GM23338 (cell line): ENCODE data around the gene DIP2C. TPM values are rescaled to one million over a fixed set of nuclear protein-coding genes. Genes with fewer than 3 reads are reported as not detected.

ENCODE experiments used
- ATAC-seq: fragments of 200-7000 bp; cut with Tn5 transposase; 3 replicates; pipeline ENCODE4 v1.9.1; 2020
- DNase-seq: peaks from one replicate; pipeline ENCODE4 v3.0.0-alpha.2; 2015; ENCODE audit warnings: low spot score
- H2AFZ ChIP-seq: fragments of 200-600 bp; sonication (generic); 2 replicates; pipeline ENCODE4 v1.8.0; 2016; ENCODE audit warnings: antibody characterized with exemption, mild to moderate bottlenecking, moderate library complexity
- H3F3A ChIP-seq: fragments of 200-600 bp; sonication (generic); replicated peaks from 2 replicates; pipeline ENCODE4 v1.8.0; 2017; ENCODE audit warnings: antibody characterized with exemption, mixed run types, low read depth
- H3K27ac ChIP-seq: fragments of 200-600 bp; sonication (generic); 2 replicates; pipeline ENCODE4 v1.6.1; 2016; ENCODE audit warnings: low read depth
- H3K27me3 ChIP-seq: fragments of 200-600 bp; sonication (generic); 2 replicates; pipeline ENCODE4 v1.8.0; 2016; ENCODE audit warnings: mild to moderate bottlenecking, mixed run types, moderate library complexity; ENCODE audit not compliant: insufficient read depth
- H3K36me3 ChIP-seq: fragments of 200-600 bp; sonication (generic); 2 replicates; pipeline ENCODE4 v1.8.0; 2016; ENCODE audit warnings: mild to moderate bottlenecking; ENCODE audit not compliant: insufficient read depth
- H3K4me1 ChIP-seq: fragments of 200-600 bp; sonication (generic); 2 replicates; pipeline ENCODE4 v1.8.0; 2016; ENCODE audit warnings: mild to moderate bottlenecking, moderate library complexity; ENCODE audit not compliant: insufficient read depth
- H3K4me2 ChIP-seq: fragments of 200-600 bp; sonication (generic); 2 replicates; pipeline ENCODE4 v1.7.1; 2017; ENCODE audit warnings: mixed run types
- H3K4me3 ChIP-seq: fragments of 200-600 bp; sonication (generic); 2 replicates; pipeline ENCODE4 v1.6.1; 2016; ENCODE audit warnings: mixed run types
- H3K79me2 ChIP-seq: fragments of 200-600 bp; sonication (generic); replicated peaks from 2 replicates; pipeline ENCODE4 v1.8.0; 2017; ENCODE audit warnings: mild to moderate bottlenecking; ENCODE audit not compliant: insufficient read depth
- H3K9me2 ChIP-seq: fragments of 200-600 bp; sonication (generic); 2 replicates; pipeline ENCODE4 v1.8.0; 2017; ENCODE audit not compliant: insufficient read depth
- H4K20me1 ChIP-seq: fragments of 200-600 bp; sonication (generic); replicated peaks from 2 replicates; pipeline ENCODE4 v1.8.0; 2017; ENCODE audit warnings: mild to moderate bottlenecking; ENCODE audit not compliant: insufficient read depth
- H3K27ac Mint-ChIP-seq: 2 replicates; pipeline ENCODE4 v1.8.0; 2020; ENCODE audit warnings: inconsistent platforms, mild to moderate bottlenecking, moderate library complexity, mixed read lengths
- H3K27me3 Mint-ChIP-seq: 3 replicates; pipeline ENCODE4 v1.8.0; 2022; ENCODE audit warnings: low read depth, mild to moderate bottlenecking, moderate library complexity, mixed read lengths, inconsistent platforms; ENCODE audit not compliant: insufficient read depth, poor library complexity
- H3K36me3 Mint-ChIP-seq: 3 replicates; pipeline ENCODE4 v1.8.0; 2021; ENCODE audit warnings: low read depth, mild to moderate bottlenecking, inconsistent platforms, moderate library complexity, mixed read lengths
- H3K4me1 Mint-ChIP-seq: 3 replicates; pipeline ENCODE4 v1.8.0; 2020; ENCODE audit warnings: mild to moderate bottlenecking, inconsistent platforms, mixed read lengths
- H3K4me3 Mint-ChIP-seq: 3 replicates; pipeline ENCODE4 v1.8.0; 2021; ENCODE audit warnings: moderate library complexity, mild to moderate bottlenecking, inconsistent platforms, mixed read lengths
- H3K9me3 Mint-ChIP-seq: 3 replicates; pipeline ENCODE4 v1.8.0; 2020; ENCODE audit warnings: moderate library complexity, mild to moderate bottlenecking, inconsistent platforms, mixed read lengths
- CREB1 ChIP-seq: fragments of 250-450 bp; sonication (Bioruptor Pico); IDR thresholded peaks from 2 replicates; pipeline ENCODE4 v1.5.0; 2020; ENCODE audit warnings: low read depth, mild to moderate bottlenecking, moderate library complexity
- CTCF ChIP-seq, 2 experiments: fragments of 200-600 bp in 1 of 2; sonication (generic) in 1 of 2; conservative IDR thresholded peaks; 2 replicates each; pipeline versions ENCODE4 v1.5.1 to v1.6.1; 2016 to 2017; ENCODE audit warnings: antibody characterized with exemption in 2 of 2, low read depth in 2 of 2, mild to moderate bottlenecking in 2 of 2, moderate library complexity in 1 of 2
- ETS1 ChIP-seq: IDR thresholded peaks from 2 replicates; pipeline ENCODE4 v1.6.1; 2016; ENCODE audit warnings: antibody characterized with exemption
- JUNB ChIP-seq: IDR thresholded peaks from one replicate; pipeline ENCODE4 v1.6.1; 2016; ENCODE audit warnings: antibody characterized with exemption; ENCODE audit not compliant: unreplicated experiment
- NANOG ChIP-seq: IDR thresholded peaks from 2 replicates; pipeline ENCODE4 v1.6.1; 2016; ENCODE audit warnings: antibody characterized with exemption, borderline replicate concordance
- POLR2AphosphoS5 ChIP-seq: IDR thresholded peaks from 2 replicates; pipeline ENCODE4 v1.6.1; 2016; ENCODE audit warnings: antibody characterized with exemption, low read depth
- REST ChIP-seq: IDR thresholded peaks from one replicate; pipeline ENCODE4 v1.6.1; 2018; ENCODE audit warnings: antibody characterized with exemption; ENCODE audit not compliant: unreplicated experiment
- ZNF114 ChIP-seq: fragments of 250-450 bp; sonication (Bioruptor Pico); IDR thresholded peaks from 2 replicates; pipeline ENCODE4 v1.5.0; 2020; ENCODE audit warnings: mild to moderate bottlenecking, moderate library complexity
- ZNF331 ChIP-seq: fragments of 250-450 bp; sonication (Bioruptor Pico); IDR thresholded peaks from 2 replicates; pipeline ENCODE4 v1.5.0; 2020; ENCODE audit warnings: low read depth, mild to moderate bottlenecking, moderate library complexity
- polyA plus RNA-seq: library from polyadenylated mRNA; unstranded; fragments of >200 nt; fragmentation: Nextera tagmentation; extraction: Ambion mirVana; gene quantifications from 2 replicates; pipeline ENCODE4 v1.2.1, GENCODE V29; 2016
- total RNA-seq: library from RNA; depleted of rRNA; stranded (reverse); fragments of >200 nt; shearing (Covaris generic); gene quantifications from 2 replicates; pipeline ENCODE4 v1.2.3, GENCODE V29; 2014

The DIP2C gene
- total and polyA plus RNA-seq, 2 experiments from 2014 or later = 5.1 to 7.7 TPM

GRCh38 chr10:734481-734880 is 45.0 kb upstream of the DIP2C start:
- H3K27me3 Mint-ChIP-seq = peaks cover 6% of the 10 kb centered on the region
- peaks cover 27% of the 10 kb centered on the region for H3K9me3 Mint-ChIP-seq
- H3K79me2 ChIP-seq = no peaks in the 10 kb centered on the region
- peaks cover 8% of the 10 kb centered on the region; the same call in 1 of the 3 replicates for H3K36me3 Mint-ChIP-seq
- no peak overlapping the region for H3K4me2 ChIP-seq
- no peaks in the 10 kb centered on the region for H3F3A ChIP-seq
- no peaks in the 10 kb centered on the region for H3K4me1 ChIP-seq
- H3K4me3 ChIP-seq = no peak overlapping the region
- H3K4me3 Mint-ChIP-seq = no peak overlapping the region
- H3K9me2 ChIP-seq = no peaks in the 10 kb centered on the region
- no peaks in the 10 kb centered on the region; the same call in 1 of the 2 replicates for H3K36me3 ChIP-seq
- H2AFZ ChIP-seq = no peak overlapping the region
- no peaks in the 10 kb centered on the region for H3K27me3 ChIP-seq
- DNase-seq = no peak
- H3K27ac Mint-ChIP-seq = no peak overlapping the region
- no peak for ATAC-seq
- TF ChIP-seq CREB1 (CRISPR knock-in tag) = no peak
- no peak for TF ChIP-seq REST
- no peak for TF ChIP-seq CTCF (conservative IDR thresholded peaks at IDR 0.05; ENCODE audit: low read depth in 2 of 2)
- no peak overlapping the region for H3K27ac ChIP-seq
- H4K20me1 ChIP-seq = no peaks in the 10 kb centered on the region
- peaks cover 3% of the 10 kb centered on the region; the same call in 1 of the 3 replicates for H3K4me1 Mint-ChIP-seq

GRCh38 chr10:733086-733485 is 43.6 kb upstream of the DIP2C start:
- Histone ChIP-seq H3K27ac (no peak overlapping the region), H3K4me2 (peak overlapping the region; percentile 43; the same call in 1 of the 2 replicates), H3K4me3 (no peak overlapping the region), H3F3A (no peaks in the 10 kb centered on the region), H4K20me1 (no peaks in the 10 kb centered on the region), H3K36me3 (no peaks in the 10 kb centered on the region), H3K27me3 (no peaks in the 10 kb centered on the region), H3K79me2 (no peaks in the 10 kb centered on the region), H3K4me1 (no peaks in the 10 kb centered on the region), H2AFZ (peak overlapping the region; percentile 11; the same call in 1 of the 2 replicates), H3K9me2 (no peaks in the 10 kb centered on the region)
- Mint-ChIP-seq H3K27me3 (peaks cover 6% of the 10 kb centered on the region), H3K36me3 (peaks cover 8% of the 10 kb centered on the region; the same call in 1 of the 3 replicates), H3K9me3 (peaks cover 27% of the 10 kb centered on the region), H3K4me3 (no peak overlapping the region), H3K27ac (no peak overlapping the region), H3K4me1 (peaks cover 3% of the 10 kb centered on the region; the same call in 1 of the 3 replicates)
- DNase-seq (no peak), ATAC-seq (no peak)
- no peak for TF ChIP-seq ZNF114
- no peak for TF ChIP-seq POLR2AphosphoS5
- TF ChIP-seq CREB1 (CRISPR knock-in tag) = no peak
- TF ChIP-seq REST = no peak
- no peak for TF ChIP-seq ETS1
- no peak for TF ChIP-seq ZNF331 (CRISPR knock-in tag)
- TF ChIP-seq NANOG = no peak
- TF ChIP-seq JUNB = no peak
